SKM-1 (cell line): ENCODE data around the gene RPS27.
"Not testable (repeated sequence)": the region's sequence is repeated elsewhere in the genome, so short reads cannot be mapped to it uniquely, and the experiment has no call there.

ENCODE experiments used
- DNase-seq: peaks from one replicate; lab custom pipeline; 2025; ENCODE audit not compliant: unreplicated experiment; lab: John Stamatoyannopoulos, UW

RPS27 gene

DNA sequence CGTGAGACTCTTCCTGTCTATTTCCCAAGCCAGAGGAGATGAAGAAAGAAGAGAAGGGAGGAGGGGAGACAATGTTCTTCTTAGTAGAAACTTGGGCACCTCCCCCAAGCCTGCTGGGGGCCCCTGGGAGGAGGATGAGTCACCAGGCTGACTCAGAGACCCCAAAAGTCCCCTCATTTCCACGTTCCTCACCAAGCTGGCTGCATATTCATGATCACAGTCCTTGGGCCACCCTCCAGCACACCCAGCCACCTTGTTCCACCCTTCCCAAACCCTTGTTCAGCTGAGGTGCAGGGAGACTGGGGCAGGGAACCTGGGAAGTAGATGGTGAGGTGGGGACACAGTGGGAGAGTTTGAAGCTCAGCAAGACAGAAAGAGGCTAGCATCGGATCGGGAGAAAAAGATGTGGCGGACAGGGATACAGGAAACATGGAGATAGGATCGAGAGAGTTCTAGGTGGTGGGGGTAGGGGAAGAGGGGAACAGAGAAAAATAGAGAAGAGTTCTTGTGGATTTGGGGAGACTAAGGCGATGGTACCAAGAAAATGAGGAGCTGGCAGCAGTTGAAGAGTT lies 5.1 kb upstream of the RPS27 start:
- no peak for DNase-seq

DNA sequence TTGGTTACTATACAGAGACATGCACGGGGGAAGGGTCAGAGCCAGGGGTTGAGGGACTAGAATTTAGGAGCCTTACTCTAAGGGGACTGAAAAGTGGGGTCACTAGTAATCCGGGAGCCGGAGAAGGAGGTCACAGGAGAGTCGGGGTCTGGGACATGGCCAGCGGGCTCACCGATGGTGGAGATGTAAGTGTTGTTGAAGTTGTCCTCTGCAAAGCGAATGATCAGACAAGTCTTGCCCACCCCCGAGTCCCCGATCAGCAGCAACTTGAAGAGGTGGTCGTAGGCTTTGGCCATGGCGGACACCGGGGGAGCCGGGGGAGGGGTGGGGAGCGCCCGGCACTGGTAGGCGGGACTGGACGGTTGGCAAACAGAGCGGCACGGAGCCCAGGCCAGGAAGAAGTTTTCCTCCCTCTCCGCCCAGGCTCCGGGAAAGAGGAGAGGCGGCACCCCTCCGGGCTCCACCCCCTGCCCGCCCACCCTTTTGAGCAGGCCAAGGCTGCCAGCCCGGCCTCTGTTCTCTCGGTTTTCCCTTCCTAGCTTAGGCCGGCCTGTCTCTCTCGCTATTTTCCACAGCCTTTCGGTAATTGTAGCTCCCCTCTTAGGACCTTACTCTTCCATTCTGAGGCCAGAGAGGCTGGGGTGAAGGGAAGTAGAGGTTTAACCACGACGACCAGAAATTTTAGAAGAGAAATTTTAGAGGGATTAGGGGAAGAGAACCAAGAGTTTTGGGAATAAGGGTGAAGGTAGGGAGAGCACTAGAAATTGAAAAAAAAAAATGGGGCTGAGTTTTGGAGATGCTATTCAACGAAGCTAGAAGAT lies 4.4 kb upstream of the RPS27 start, which contains the start of gene RAB13:
Gene RAB13, minus strand, starts transcription at position 399 of the 821 bp plus-strand sequence. Its CDS starts 103 bp downstream, at position 296.
- DNase-seq: no peak

DNA sequence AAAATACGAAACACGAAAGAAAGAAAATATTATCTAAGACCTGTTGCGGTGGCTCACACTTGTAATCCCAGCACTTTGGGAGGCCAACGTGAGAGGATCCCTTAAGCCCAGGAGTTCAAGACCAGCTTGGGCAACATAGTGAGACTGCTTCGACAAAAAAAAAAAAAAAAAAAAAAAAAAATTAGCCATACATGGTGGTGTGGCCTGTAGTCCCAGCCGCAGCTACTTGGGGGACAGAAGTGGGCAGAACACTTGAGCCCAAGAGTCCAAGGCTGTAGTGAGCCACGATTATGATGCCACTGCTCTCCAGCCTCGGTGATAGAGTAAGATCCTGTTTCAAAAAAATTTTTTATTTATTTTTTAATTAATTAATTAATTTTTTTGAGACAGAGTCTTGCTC lies 2.9 kb upstream of the RPS27 start:
- no peak for DNase-seq

DNA sequence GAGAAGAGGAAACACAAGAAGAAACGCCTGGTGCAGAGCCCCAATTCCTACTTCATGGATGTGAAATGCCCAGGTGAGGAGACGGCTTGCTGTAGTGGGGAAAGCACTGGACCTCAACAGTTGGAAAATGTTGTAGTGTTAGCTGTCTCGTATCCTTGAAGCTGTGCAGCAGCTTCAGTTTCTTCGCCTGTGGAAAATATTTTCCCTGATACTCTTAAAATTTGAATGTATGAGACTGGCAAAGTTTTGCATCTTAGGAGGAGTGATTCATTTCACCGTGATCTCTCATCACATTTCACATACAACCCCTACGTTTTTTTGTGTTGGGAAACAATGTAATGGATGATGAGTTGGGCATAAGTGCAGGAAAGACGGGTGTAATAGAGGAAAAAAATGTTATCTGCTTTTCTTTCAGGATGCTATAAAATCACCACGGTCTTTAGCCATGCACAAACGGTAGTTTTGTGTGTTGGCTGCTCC lies 629 bp downstream of the RPS27 start:
- no peak for DNase-seq

DNA sequence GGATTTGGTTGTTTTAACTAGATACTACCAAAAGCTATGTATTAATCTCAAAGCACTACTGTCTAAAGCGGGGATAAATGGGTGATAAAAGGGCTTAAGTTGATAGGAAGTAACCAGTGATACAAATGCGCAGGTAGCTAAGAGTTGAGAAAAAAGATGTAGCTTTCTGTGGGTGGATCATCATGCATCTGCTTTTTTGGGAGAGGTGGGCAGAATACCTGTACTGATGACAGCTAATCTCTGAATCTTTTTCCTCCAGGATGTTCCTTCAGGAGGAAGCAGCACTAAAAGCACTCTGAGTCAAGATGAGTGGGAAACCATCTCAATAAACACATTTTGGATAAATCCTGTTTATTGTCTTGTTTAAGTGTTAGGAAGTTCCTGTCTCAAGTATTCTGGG lies 1.2 kb downstream of the RPS27 start:
- DNase-seq: no peak

DNA sequence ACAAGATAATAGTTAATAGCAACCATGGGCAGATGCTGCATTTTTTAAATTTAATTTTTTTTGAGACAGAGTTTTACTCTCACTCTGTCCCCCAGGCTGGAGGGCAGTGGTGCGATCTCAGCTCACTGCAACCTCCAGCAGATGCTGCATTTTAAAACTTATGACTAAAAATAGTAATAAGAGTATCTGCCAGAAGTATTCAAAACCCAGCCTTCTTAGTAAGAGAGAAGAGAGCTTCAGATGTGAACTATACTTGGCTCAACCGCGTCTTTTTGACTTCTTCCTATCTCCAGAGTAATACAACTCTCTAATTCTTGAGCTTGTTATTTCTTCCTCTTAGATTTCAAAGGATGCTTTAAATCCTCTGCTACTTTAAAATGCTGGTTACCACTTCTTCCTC lies 4.6 kb downstream of the RPS27 start:
- DNase-seq: no peak

DNA sequence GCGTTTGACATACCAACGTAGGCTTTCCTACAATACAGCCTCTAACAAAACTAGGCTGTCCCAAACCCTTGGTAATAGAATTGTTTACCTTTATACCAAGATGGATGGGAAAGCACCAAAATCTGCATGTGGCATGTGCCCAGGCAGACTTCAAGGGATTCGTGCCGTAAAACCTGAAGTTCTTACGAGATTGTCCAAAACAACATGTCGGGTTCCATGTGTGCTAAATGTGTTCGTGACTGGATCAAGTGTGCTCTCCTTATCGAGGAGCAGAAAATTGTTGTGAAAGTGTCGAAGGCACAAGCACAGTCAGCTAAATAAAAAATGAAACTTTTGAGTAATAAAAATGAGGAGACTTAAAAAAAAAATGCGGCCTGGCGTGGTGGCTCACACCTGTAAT lies 5.1 kb downstream of the RPS27 start:
- no peak for DNase-seq

DNA sequence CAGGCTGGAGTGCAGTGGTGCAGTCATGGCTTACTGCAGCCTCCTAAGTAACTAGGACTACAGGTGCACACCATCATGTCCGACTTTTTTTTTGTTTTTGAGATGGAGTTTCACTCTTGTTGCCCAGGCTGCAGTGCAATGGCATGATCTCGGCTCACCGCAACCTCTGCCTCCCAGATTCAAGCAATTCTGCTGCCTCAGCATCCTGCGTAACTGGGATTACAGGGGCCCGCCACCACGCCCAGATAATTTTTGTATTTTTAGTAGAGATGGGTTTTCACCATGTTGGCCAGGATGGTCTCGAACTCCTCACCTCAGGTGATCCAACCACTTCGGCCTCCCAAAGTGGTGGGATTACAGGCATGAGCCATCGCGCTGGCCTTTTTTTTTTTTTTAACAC lies 6.3 kb downstream of the RPS27 start:
- DNase-seq: not testable (repeated sequence)

DNA sequence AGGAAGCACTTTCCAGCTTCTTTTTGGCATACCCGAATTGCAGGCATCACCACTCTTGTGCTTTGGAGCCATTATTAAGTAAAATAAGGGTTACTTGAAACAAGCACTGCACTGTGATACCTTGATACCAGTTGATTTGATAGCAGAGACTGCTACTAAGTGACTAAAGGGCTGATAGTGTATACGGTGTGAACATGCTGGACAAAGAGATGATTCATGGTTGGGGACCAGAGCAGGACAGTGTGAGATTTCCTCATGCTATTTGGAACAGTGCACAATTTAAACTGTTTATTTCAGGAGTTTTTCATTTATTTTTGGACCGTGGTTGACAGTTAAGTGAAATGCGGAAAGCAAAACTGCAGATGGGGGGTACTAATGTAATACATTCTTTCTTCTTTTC lies 9.9 kb downstream of the RPS27 start:
- DNase-seq: no peak

DNA sequence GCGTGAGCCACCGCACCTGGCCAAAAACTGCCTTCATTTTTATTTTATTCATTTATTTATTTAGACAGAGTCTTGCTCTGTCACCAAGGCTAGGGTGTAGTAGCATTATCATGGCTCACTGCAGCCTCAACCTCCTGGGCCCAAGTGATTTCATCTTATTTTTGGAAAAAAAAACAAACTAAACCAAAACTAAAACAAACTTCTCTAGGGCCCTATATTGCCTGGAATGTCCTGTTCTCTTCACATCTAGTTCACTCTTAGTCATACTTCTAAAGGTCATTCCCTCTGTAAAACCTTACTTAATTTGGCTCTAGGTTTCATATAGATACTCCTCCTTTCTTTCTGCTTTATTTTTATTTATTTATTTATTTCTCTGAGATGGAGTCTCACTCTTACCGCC lies 15.6 kb downstream of the RPS27 start:
- DNase-seq: no peak

DNA sequence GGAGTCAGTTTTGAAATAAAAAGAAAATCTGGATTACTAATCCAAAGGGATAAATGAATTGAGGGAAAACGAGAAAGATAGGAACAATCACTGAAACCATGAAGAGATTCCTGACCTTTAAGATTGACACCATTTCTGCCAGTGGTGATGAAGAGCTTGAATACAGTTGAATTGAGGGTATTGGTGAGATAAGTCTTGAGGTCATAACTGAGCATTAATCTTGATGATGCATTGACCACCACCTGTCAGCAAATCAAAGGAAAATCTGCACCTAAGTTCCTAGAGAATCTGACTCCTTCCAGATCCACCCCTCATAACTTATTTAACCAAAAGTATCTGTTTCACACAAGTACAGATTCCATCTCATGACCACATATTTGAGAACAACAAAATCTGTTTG lies 21.6 kb downstream of the RPS27 start:
- no peak for DNase-seq

DNA sequence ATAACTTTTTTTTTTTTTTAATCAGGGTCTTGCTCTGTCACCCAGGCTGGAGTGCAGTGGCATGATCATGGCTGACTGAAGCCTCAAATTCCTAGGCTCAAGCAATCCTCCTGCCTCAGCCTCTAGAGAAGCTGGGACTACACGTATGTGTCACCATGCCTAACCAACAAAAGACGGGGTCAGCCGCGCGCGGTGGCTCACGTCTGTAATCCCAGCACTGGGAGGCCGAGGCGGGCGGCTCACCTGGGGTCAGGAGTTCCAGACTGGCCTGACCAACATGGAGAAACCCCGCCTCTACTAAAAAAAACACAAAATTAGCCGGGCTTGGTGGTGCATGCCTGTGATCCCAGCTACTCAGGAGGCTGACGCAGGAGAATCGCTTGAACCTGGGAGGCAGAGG lies 22.0 kb downstream of the RPS27 start:
- DNase-seq: not testable (repeated sequence)

DNA sequence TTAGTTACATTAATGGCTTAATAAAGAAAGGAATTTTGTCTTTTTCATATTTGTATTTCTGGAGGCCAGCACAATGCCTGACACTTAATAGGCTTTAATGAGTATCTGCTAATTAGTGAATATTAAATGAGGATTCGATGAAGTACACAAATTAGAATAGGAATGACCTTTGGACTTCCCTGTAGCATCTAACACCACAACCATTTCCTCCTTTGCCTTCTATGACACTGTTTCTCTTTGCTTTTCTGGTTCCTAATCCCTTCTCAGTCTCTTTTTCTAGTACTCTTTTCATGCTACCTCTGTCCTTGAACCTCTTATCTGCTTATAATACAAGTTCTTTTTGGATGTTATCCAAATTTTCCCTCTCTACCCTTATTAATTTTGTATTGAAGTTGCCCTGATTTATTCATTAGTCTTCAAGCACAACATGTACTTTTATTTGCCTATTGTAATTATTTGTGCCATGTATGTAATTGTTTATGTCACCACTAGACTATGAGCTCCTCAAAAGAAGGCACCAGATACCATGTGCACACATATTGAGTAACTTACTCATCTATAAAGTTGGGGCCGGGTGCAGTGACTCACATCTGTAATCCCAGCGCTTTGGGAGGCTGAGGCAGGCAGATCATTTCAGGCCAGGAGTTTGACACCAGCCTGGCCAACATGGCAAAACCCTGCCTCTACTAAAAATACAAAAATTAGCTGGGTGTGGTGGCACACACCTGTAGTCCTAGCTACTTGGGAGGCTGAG lies 23.8 kb downstream of the RPS27 start:
- DNase-seq: no peak

DNA sequence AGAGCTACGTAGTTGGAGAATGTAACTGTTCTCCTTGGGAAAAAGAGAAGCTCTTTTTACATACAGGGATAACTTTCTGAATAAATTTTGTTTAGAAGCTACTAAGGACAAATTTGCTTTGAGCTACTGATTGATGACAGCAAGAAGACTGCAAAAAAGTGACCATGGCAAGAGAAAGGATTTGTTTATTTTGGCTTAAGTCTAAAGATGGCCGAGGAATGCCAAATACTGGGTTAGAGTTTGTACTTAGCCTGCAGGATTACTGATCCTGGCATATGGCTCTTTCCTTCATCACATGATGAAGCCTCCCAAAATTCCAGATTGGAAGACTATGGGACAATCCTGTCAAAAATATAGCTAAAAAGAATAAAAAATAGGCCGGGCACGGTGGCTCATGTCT lies 28.7 kb downstream of the RPS27 start:
- no peak for DNase-seq

DNA sequence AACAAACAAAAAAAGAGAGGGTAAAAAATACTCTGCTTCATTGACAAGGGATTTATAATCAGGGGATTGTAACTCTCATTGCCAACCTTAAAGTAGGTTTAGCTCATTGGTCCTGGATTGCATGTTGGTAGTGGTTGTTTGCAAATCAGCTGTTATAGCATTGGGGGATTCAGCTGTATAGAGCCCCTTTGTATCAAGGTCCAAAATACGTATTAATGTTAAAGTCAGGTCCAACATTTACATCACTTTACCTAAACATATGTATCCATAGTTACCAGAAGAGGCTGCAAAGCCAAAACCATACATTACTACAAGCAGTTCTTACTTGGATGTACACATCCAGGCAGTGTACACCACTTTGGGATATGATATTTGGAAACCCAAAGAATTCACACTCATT lies 29.4 kb downstream of the RPS27 start:
- no peak for DNase-seq

DNA sequence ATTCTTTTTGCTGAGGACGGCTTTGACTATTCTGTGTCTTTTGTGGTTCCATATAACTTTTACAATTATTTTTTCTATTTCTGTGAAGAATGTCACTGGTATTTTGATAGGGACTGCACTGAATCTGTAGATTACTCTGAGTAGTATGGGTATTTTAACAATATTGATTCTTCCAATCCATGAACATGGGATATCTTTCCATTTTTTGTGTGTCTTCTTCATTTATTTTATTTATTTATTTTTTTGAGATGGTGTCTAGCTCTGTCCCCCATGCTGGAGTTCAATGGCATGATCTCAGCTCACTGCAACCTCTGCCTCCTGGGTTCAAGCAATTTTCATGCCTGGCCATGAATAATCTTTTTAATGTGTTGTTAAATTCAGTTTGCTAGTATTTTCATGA lies 43.1 kb downstream of the RPS27 start:
- DNase-seq: not testable (repeated sequence)
